ENCODE measurements around the gene GTF3C5. TPM values are rescaled to one million over a fixed set of nuclear protein-coding genes. Genes with fewer than 3 reads are reported as not detected.

The GTF3C5 gene
- total and polyA plus RNA-seq, 2 experiments from 2014 or later = 52.5 to 66.0 TPM

- no peak overlapping the region for H3K27ac ChIP-seq
- H2AFZ ChIP-seq = no peak overlapping the region
- H3K9me3 ChIP-seq (ENCODE audit: low read depth) = no peaks in the 10 kb centered on the region
- H3K36me3 ChIP-seq (replicated peaks; ENCODE audit: insufficient read depth, low read depth) = no peaks in the 10 kb centered on the region
- peaks cover 9% of the 10 kb centered on the region for H4K20me1 ChIP-seq (ENCODE audit: insufficient read depth, poor library complexity, severe bottlenecking)
- peaks cover 42% of the 10 kb centered on the region for H3K79me2 ChIP-seq
- DNase-seq (ENCODE audit: low spot score) = no peak
- H3K4me1 ChIP-seq (ENCODE audit: insufficient read depth) = no peaks in the 10 kb centered on the region
- 96% methylated on average over 8 of the region's 8 CpGs for WGBS (ENCODE audit: low lambda C conversion rate, missing lambda C conversion rate)
- no peaks in the 10 kb centered on the region for H3K27me3 ChIP-seq
- TF ChIP-seq EZH2 (IDR thresholded peaks at IDR 0.05; ENCODE audit: borderline replicate concordance) = no peak
- no peak for TF ChIP-seq CTCF (IDR thresholded peaks at IDR 0.05; ENCODE audit: poor library complexity)
- no peak for TF ChIP-seq EZH2phosphoT487 (IDR thresholded peaks at IDR 0.05; ENCODE audit: low read depth, severe bottlenecking, unreplicated experiment)
- H3K4me2 ChIP-seq = no peak overlapping the region
- no peaks in the 10 kb centered on the region for H3K9me2 ChIP-seq (replicated peaks; ENCODE audit: insufficient read depth)
- no peak overlapping the region for H3K4me3 ChIP-seq
Observed at GRCh38 chr9:133042676-133043075, 11.9 kb downstream of the GTF3C5 start.

- peaks cover 38% of the 10 kb centered on the region for H3K79me2 ChIP-seq
- 98% methylated on average over 16 of the region's 16 CpGs for WGBS (ENCODE audit: low lambda C conversion rate, missing lambda C conversion rate)
- H3K4me3 ChIP-seq = no peak overlapping the region
- H3K4me1 ChIP-seq (ENCODE audit: insufficient read depth) = no peaks in the 10 kb centered on the region
- no peak for DNase-seq (ENCODE audit: low spot score)
- H3K27me3 ChIP-seq = no peaks in the 10 kb centered on the region
- no peak overlapping the region for H2AFZ ChIP-seq
- H3K27ac ChIP-seq = no peak overlapping the region
- H4K20me1 ChIP-seq (ENCODE audit: insufficient read depth, poor library complexity, severe bottlenecking) = peaks cover 9% of the 10 kb centered on the region
- no peaks in the 10 kb centered on the region for H3K36me3 ChIP-seq (replicated peaks; ENCODE audit: insufficient read depth, low read depth)
- no peaks in the 10 kb centered on the region for H3K9me2 ChIP-seq (replicated peaks; ENCODE audit: insufficient read depth)
- no peaks in the 10 kb centered on the region for H3K9me3 ChIP-seq (ENCODE audit: low read depth)
- H3K4me2 ChIP-seq = no peak overlapping the region
- TF ChIP-seq EZH2 (IDR thresholded peaks at IDR 0.05; ENCODE audit: borderline replicate concordance) (no peak), CTCF (IDR thresholded peaks at IDR 0.05; ENCODE audit: poor library complexity) (no peak), EZH2phosphoT487 (IDR thresholded peaks at IDR 0.05; ENCODE audit: low read depth, severe bottlenecking, unreplicated experiment) (no peak)
Observed at GRCh38 chr9:133043449-133044035, 12.7 kb downstream of the GTF3C5 start.

- Histone ChIP-seq H3K27ac (no peak overlapping the region), H3K9me2 (replicated peaks; ENCODE audit: insufficient read depth) (no peaks in the 10 kb centered on the region), H3K27me3 (no peaks in the 10 kb centered on the region), H3K9me3 (ENCODE audit: low read depth) (no peaks in the 10 kb centered on the region), H3K4me3 (no peak overlapping the region), H3K79me2 (peaks cover 33% of the 10 kb centered on the region), H4K20me1 (ENCODE audit: insufficient read depth, poor library complexity, severe bottlenecking) (peaks cover 9% of the 10 kb centered on the region), H3K4me1 (ENCODE audit: insufficient read depth) (no peaks in the 10 kb centered on the region), H3K4me2 (no peak overlapping the region), H2AFZ (no peak overlapping the region), H3K36me3 (replicated peaks; ENCODE audit: insufficient read depth, low read depth) (no peaks in the 10 kb centered on the region)
- no peak for TF ChIP-seq EZH2phosphoT487 (IDR thresholded peaks at IDR 0.05; ENCODE audit: low read depth, severe bottlenecking, unreplicated experiment)
- TF ChIP-seq EZH2 (IDR thresholded peaks at IDR 0.05; ENCODE audit: borderline replicate concordance) = no peak
- TF ChIP-seq CTCF (IDR thresholded peaks at IDR 0.05; ENCODE audit: poor library complexity) = no peak
- no peak for DNase-seq (ENCODE audit: low spot score)
- WGBS (ENCODE audit: low lambda C conversion rate, missing lambda C conversion rate) = over 99% methylated on average over 6 of the region's 6 CpGs
Observed at GRCh38 chr9:133044125-133044524, 13.3 kb downstream of the GTF3C5 start.

Data from hepatocyte (in vitro differentiated cells).